K562 (cell line): ENCODE data around the gene SLC5A11. TPM values are rescaled to one million over a fixed set of nuclear protein-coding genes. Genes with fewer than 3 reads are reported as not detected.

Source experiments
- ATAC-seq: fragments of 200-7000 bp; cut with Tn5 transposase; 3 replicates; pipeline ENCODE4 v1.9.1; 2020; ENCODE audit warnings: moderate library complexity
- BruUV-seq: library from RNA; stranded (reverse); fragments of 400-500 nt; replicated peaks from 2 replicates; lab custom pipeline; 2021; lab: Mats Ljungman, UMichigan
- CTCF ChIA-PET: fragments of 300-600 bp; formaldehyde crosslinking; extraction: SDS; loops from one replicate; lab custom pipeline; 2021; ENCODE audit warnings: low intra/inter-chr PET ratio; lab: Yijun Ruan, JAX
- POLR2A ChIA-PET: fragments of 300-600, 350-650 bp; sonication (Branson Sonifier 250); formaldehyde crosslinking; extraction: SDS; loops from one replicate; lab custom pipeline; 2021; ENCODE audit warnings: antibody characterized with exemption, inconsistent platforms; lab: Yijun Ruan, JAX
- DNase-seq, 4 experiments: peaks; one replicate each; pipeline versions ENCODE4 v3.0.0 to v3.0.0-alpha.2; 2011 to 2018; ENCODE audit warnings: low spot score in 3 of 4, mixed read lengths in 3 of 4; ENCODE audit errors: extremely low read depth in 1 of 4
- FAIRE-seq: peaks from 2 replicates; lab custom pipeline; 2011; peaks lifted over from hg19 to GRCh38; lab: Jason Lieb, UNC
- H2AFZ ChIP-seq: 2 replicates; pipeline ENCODE4 v1.6.0; 2011; ENCODE audit warnings: low read depth, low read length, control low read depth, inconsistent platforms
- H3K27ac ChIP-seq: fragments of 200-600 bp; 3 replicates; pipeline ENCODE4 v1.8.0; 2011; ENCODE audit warnings: low read depth, mild to moderate bottlenecking, control low read depth, inconsistent platforms, low read length, moderate library complexity, mixed read lengths; ENCODE audit errors: extremely low read depth
- H3K27me3 ChIP-seq, 2 experiments: fragments of 300-600 bp in 1 of 2; 2 replicates in 1 of 2; 3 replicates in 1 of 2; pipeline versions ENCODE4 v1.6.0 to v1.8.0; 2011; ENCODE audit warnings: inconsistent platforms in 2 of 2, low read length in 2 of 2, mild to moderate bottlenecking in 1 of 2, mixed read lengths in 1 of 2, moderate library complexity in 1 of 2; ENCODE audit not compliant: control insufficient read depth in 2 of 2, insufficient read depth in 2 of 2
- H3K36me3 ChIP-seq: fragments of 300-600 bp; 3 replicates; pipeline ENCODE4 v1.8.0; 2011; ENCODE audit warnings: mild to moderate bottlenecking, low read length, inconsistent platforms; ENCODE audit not compliant: control insufficient read depth, insufficient read depth
- H3K4me1 ChIP-seq, 2 experiments: fragments of 200-600 bp in 1 of 2; replicated peaks in 1 of 2; 2 replicates in 1 of 2; 3 replicates in 1 of 2; pipeline versions ENCODE4 v1.5.1 to v1.8.0; 2011; ENCODE audit warnings: inconsistent platforms in 2 of 2, low read length in 2 of 2, mild to moderate bottlenecking in 1 of 2, mixed read lengths in 1 of 2, moderate library complexity in 1 of 2; ENCODE audit not compliant: control insufficient read depth in 2 of 2, insufficient read depth in 2 of 2
- H3K4me2 ChIP-seq: 2 replicates; pipeline ENCODE4 v1.6.1; 2011; ENCODE audit warnings: low read length, control low read depth, inconsistent platforms, mixed read lengths; ENCODE audit not compliant: insufficient read depth
- H3K4me3 ChIP-seq: fragments of 200-600 bp; sonication (generic), shearing (Covaris generic); 2 replicates; pipeline ENCODE4 v1.5.1; 2016; ENCODE audit warnings: control low read depth, inconsistent platforms
- H3K79me2 ChIP-seq: fragments of 200-600 bp; 3 replicates; pipeline ENCODE4 v1.8.0; 2011; ENCODE audit warnings: low read length, inconsistent platforms; ENCODE audit not compliant: control insufficient read depth, insufficient read depth
- H3K9ac ChIP-seq, 2 experiments: 2 replicates each; pipeline versions ENCODE4 v1.6.0 to v1.6.1; 2011; ENCODE audit warnings: low read depth in 2 of 2, low read length in 2 of 2, control low read depth in 1 of 2, inconsistent platforms in 1 of 2, mild to moderate bottlenecking in 1 of 2, mixed read lengths in 1 of 2; ENCODE audit not compliant: insufficient read depth in 1 of 2
- H3K9me1 ChIP-seq: one replicate; pipeline ENCODE4 v1.6.0; 2011; ENCODE audit warnings: inconsistent platforms, mild to moderate bottlenecking, low read length, moderate library complexity; ENCODE audit not compliant: control insufficient read depth, insufficient read depth
- H3K9me3 ChIP-seq: replicated peaks from 2 replicates; pipeline ENCODE4 v1.5.1; 2011; ENCODE audit warnings: low read depth, low read length, inconsistent platforms; ENCODE audit not compliant: control insufficient read depth, insufficient read depth
- H4K20me1 ChIP-seq: replicated peaks from 2 replicates; pipeline ENCODE4 v1.6.1; 2011; ENCODE audit warnings: low read length, inconsistent platforms, mixed read lengths; ENCODE audit not compliant: control insufficient read depth, insufficient read depth
- BDP1 ChIP-seq: IDR thresholded peaks from 3 replicates; pipeline ENCODE4 v1.6.1; 2011; ENCODE audit not compliant: insufficient read length, insufficient read depth
- HIVEP1 ChIP-seq: fragments of 250-450 bp; sonication (Bioruptor Pico); IDR thresholded peaks from 2 replicates; pipeline ENCODE4 v1.4.0; 2020; ENCODE audit warnings: mild to moderate bottlenecking
- POLR2AphosphoS5 ChIP-seq: IDR thresholded peaks from 2 replicates; pipeline ENCODE4 v1.6.1; 2011; ENCODE audit warnings: mild to moderate bottlenecking, low read depth, low read length, moderate library complexity; ENCODE audit not compliant: control insufficient read depth, insufficient read depth
- SMC3 ChIP-seq: conservative IDR thresholded peaks from 2 replicates; pipeline ENCODE4 v1.6.1; 2011; ENCODE audit warnings: low read depth, low read length, improper control_type of control experiment; ENCODE audit not compliant: insufficient read depth
- TGIF2 ChIP-seq: sonication (generic); formaldehyde crosslinking; IDR thresholded peaks from 2 replicates; pipeline ENCODE4 v1.8.1; 2022; ENCODE audit warnings: mild to moderate bottlenecking, missing genetic modification reagents, moderate library complexity
- TOE1 ChIP-seq, 2 experiments: fragments of 450-650 bp in 1 of 2; sonication (generic) in 1 of 2; formaldehyde crosslinking in 1 of 2; IDR thresholded peaks; 2 replicates each; pipeline versions ENCODE4 v1.7.1 to v1.8.0; 2016 to 2022; ENCODE audit warnings: borderline replicate concordance in 2 of 2, mild to moderate bottlenecking in 2 of 2, antibody characterized with exemption in 1 of 2, inconsistent platforms in 1 of 2, low read depth in 1 of 2, missing genetic modification reagents in 1 of 2, moderate library complexity in 1 of 2
- WGBS: fragments of 100-300 bp; shearing (Covaris generic); methylation state at CpG from one replicate; pipeline ENCODE4 v1.1.6; 2016; ENCODE audit warnings: low coverage, mixed read lengths; ENCODE audit not compliant: insufficient coverage; ENCODE audit errors: missing lambda C conversion rate; 5-methylcytosine and 5-hydroxymethylcytosine counted together
- in situ Hi-C: fragments of 300-500 bp; cut with MboI; formaldehyde crosslinking; loops from 4 replicates; pipeline ENCODE4 v1.15.0; 2018; ENCODE audit warnings: inconsistent platforms, mixed read lengths
- intact Hi-C: fragments of 100-400 bp; cut with micrococcal nuclease; formaldehyde crosslinking; loops from 2 replicates; pipeline ENCODE4 v1.14.2; 2022
- polyA plus RNA-seq, 8 experiments: library from polyadenylated mRNA; depleted of rRNA in 4 of 8; stranded (reverse) in 5 of 8; unstranded in 3 of 8; fragments of >200 nt; fragmentation: Nextera tagmentation in 2 of 8; fragmentation: Illumina TruSeq in 1 of 8; extraction: Ambion mirVana in 2 of 8; extraction: Trizol in 1 of 8; gene quantifications; 2 replicates each; pipeline versions ENCODE4 v1.2.1 to v1.2.3, GENCODE V29; 2011 to 2014; ENCODE audit warnings: inconsistent platforms in 1 of 8, missing spikeins in 1 of 8
- total RNA-seq, 7 experiments: library from RNA; depleted of rRNA in 6 of 7; stranded (reverse); fragments of >200 nt in 6 of 7; fragmentation: Illumina TruSeq in 2 of 7; extraction: Trizol in 2 of 7; gene quantifications; 2 replicates each; pipeline versions ENCODE4 v1.2.1 to v1.2.3, GENCODE V29; 2011 to 2021; ENCODE audit warnings: low replicate concordance in 1 of 7
- TF ChIP-seq, protein P1 (sequence below): fragments of 250-450 bp; sonication (Bioruptor Pico); IDR thresholded peaks from 2 replicates; pipeline ENCODE4 v1.4.0; 2020; ENCODE audit warnings: mild to moderate bottlenecking, moderate library complexity, borderline replicate concordance

Gene SLC5A11
- total and polyA plus RNA-seq, 9 of the 15 experiments (the other 6 are each of a cell fraction or from before 2014, with no cell fraction given) = 0.04 to 0.25 (median 0.11) TPM; not detected in 3

DNA sequence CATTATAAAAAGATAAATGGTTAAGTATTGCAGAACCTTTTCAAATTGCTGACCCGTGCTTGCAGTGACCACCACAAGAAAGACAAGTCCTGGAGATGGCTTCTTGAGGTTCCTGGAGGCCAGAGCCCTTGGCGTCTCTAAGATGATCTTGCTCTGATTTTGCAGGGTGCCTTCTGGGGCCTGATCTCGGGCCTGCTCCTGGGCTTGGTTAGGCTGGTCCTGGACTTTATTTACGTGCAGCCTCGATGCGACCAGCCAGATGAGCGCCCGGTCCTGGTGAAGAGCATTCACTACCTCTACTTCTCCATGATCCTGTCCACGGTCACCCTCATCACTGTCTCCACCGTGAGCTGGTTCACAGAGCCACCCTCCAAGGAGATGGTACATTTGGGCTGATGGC is 63.0 kb downstream of the SLC5A11 start:
- POLR2A ChIA-PET = interaction anchor here (0.9 kb wide), 1 partner anchor 91 kb away, joined by 3 read pairs; no protein-coding TSS in a partner anchor
- in situ Hi-C loops = loop anchor here (10.0 kb wide), 1 partner anchor 196 kb away; no protein-coding TSS in a partner anchor
- 2% methylated on average over 10 of the region's 10 CpGs for WGBS
- no peak for ATAC-seq
- Histone ChIP-seq H3K79me2 (no peaks in the 10 kb centered on the region), H3K27ac (no peak overlapping the region), H3K4me3 (no peak overlapping the region), H3K27me3 (peaks cover 9 to 41% of the 10 kb centered on the region in 2 experiments)
- no peak for FAIRE-seq
- CTCF ChIA-PET = no interaction called here
- no peak for TF ChIP-seq TOE1 (IDR thresholded peaks at IDR 0.05; ENCODE audit: borderline replicate concordance)
- no peak for TF ChIP-seq TOE1 (CRISPR knock-in tag; IDR thresholded peaks at IDR 0.05; ENCODE audit: borderline replicate concordance, low read depth)
- TF ChIP-seq TGIF2 = no peak
- no peak for TF ChIP-seq SMC3
- no peak for TF ChIP-seq BDP1
- TF ChIP-seq POLR2AphosphoS5 = no peak
- no peak for TF ChIP-seq HIVEP1 (CRISPR knock-in tag)
- TF ChIP-seq, protein P1, sequence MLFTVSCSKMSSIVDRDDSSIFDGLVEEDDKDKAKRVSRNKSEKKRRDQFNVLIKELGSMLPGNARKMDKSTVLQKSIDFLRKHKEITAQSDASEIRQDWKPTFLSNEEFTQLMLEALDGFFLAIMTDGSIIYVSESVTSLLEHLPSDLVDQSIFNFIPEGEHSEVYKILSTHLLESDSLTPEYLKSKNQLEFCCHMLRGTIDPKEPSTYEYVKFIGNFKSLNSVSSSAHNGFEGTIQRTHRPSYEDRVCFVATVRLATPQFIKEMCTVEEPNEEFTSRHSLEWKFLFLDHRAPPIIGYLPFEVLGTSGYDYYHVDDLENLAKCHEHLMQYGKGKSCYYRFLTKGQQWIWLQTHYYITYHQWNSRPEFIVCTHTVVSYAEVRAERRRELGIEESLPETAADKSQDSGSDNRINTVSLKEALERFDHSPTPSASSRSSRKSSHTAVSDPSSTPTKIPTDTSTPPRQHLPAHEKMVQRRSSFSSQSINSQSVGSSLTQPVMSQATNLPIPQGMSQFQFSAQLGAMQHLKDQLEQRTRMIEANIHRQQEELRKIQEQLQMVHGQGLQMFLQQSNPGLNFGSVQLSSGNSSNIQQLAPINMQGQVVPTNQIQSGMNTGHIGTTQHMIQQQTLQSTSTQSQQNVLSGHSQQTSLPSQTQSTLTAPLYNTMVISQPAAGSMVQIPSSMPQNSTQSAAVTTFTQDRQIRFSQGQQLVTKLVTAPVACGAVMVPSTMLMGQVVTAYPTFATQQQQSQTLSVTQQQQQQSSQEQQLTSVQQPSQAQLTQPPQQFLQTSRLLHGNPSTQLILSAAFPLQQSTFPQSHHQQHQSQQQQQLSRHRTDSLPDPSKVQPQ (CRISPR knock-in tag) = no peak
- TF ChIP-seq, all 486 proteins: peak for 0
- intact Hi-C loops = loop anchor here (5.0 kb wide), 1 partner anchor 199 kb away; no protein-coding TSS in a partner anchor
- Histone ChIP-seq H4K20me1 (no peaks in the 10 kb centered on the region; the same call in 1 of the 2 replicates), H3K9me1 (no peaks in the 10 kb centered on the region), H3K4me2 (no peak overlapping the region), H2AFZ (no peak overlapping the region), H3K9me3 (no peaks in the 10 kb centered on the region), H3K4me1 (0 out of 5 replicates have a peak, but pooled peaks cover 0 to 6% of the 10 kb centered on the region in 2 experiments), H3K9ac (no peak overlapping the region), H3K36me3 (no peaks in the 10 kb centered on the region)
- DNase-seq = no peak
- no TSS peak for BruUV-seq
